ENCODE results near the gene RPP14.
A peak's percentile ranks its signal among the peaks of the same experiment; 100 is the strongest.

Gene RPP14

DNA sequence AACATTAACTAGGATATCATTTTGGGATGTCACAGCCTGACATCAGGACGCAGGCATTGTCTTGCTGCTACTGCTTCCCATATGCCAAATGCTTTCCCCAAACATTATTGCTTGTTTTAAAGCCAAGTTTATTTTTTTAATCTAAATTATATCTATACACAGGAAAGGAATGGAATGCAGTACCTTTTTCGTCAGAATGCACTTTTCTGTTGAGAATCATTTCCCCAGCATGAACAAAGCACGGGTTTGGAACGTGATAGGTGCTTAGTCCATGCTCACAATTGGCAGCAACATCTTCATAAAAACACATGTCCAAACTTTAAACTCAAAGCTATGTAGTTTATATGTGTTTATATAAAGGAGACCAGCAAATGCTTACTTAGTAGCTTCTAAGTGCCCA, 52.8 kb downstream of the RPP14 start:
- DNase-seq = no peak

DNA sequence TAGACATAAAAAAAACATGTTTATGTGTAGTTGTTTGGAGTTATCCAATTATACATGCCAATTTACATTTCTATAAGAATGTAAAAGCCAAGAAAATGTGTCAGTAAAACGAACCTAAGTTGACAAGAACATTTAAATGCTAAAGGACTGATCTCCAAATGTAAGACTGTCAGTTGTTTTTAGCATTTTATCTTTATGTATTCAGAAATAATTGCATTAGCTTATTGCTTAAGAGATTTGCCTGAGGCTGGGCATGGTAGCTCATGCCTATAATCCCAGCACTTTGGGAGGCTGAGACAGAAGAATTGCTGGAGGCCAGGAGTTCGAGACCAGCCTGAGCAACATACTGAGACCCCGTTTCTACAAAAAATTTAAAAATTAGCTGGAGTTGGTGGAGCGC, 53.6 kb downstream of the RPP14 start:
- no peak for DNase-seq

DNA sequence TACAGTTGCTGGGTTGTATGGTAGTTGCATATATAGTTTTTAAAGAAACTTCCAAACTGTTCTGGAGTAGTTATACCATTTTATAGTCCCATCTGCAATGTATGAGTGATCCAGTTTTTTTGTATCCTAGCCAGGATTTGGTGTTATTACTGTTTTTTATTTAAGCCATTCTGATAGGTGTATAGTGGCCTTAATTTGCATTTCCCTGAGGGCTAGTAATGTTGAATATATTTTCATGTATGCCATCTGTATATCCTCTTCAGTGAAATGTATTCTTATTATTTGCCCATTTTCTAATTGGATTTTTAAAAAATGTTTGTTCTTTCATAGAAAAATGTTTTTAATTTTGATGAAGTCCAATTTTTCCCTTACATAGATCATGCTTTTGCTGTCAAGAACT, 55.8 kb downstream of the RPP14 start:
- DNase-seq = no peak

DNA sequence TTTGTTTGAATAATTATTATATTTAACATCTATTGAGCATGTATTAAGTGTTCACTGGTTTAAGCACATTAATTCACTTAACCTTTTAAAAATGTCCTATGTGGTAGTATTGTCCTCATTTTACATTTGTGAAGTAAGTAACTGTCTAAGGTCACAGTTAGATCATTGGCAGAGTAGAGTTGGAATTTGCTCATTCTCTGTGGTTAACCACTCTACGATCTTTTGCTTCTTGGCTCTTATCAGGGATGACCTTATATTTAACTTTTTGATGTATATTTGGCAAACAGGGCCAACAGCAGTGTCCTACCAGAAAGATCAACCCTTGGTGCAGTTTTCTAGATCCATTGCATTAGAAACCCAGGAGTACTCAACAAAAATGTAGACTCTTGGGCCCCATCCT, 60.7 kb downstream of the RPP14 start:
- peak; percentile 23 to 28 for DNase-seq

DNA sequence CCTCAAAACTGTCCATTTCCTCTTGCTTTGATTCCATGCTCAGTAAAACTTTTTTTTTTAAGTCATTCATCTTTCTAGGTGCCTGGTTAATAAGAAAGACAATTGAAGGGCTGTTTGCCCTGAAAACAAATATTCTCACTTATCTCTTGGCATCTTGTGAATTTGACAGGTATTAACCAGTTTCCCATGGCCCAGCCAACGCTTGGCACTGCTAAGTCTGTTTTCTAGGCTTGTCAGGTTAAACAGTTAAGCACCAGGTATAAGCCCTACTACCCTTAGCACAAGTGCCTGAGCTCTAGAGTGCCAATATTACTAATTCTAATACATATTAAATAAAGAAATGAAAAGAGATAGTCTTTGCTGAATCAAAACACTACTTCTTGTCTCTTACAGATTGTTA, 63.0 kb downstream of the RPP14 start:
- no peak for DNase-seq
